ENCODE results near the gene ZMYM2. TPM values are rescaled to one million over a fixed set of nuclear protein-coding genes. Genes with fewer than 3 reads are reported as not detected.

ZMYM2 gene
- total RNA-seq, 1 experiment from 2014 or later, result 35.3 TPM

- no peak for DNase-seq (ENCODE audit: low spot score)
These were observed 85.6 kb downstream of the ZMYM2 start for GRCh38 chr13:20044086-20044485.

GRCh38 chr13:20045950-20046548 lies 87.5 kb downstream of the ZMYM2 start:
- DNase-seq (ENCODE audit: low spot score), result no peak

- DNase-seq (ENCODE audit: low spot score), result no peak
These were observed 91.3 kb downstream of the ZMYM2 start for GRCh38 chr13:20049558-20050473.

- no peak for DNase-seq (ENCODE audit: low spot score)
These were observed 92.8 kb downstream of the ZMYM2 start for GRCh38 chr13:20051366-20051765.

GRCh38 chr13:20053016-20053415 lies 94.5 kb downstream of the ZMYM2 start:
- no peak for DNase-seq (ENCODE audit: low spot score)

- no peak for DNase-seq (ENCODE audit: low spot score)
These were observed 95.4 kb downstream of the ZMYM2 start for GRCh38 chr13:20053891-20054290.

GRCh38 chr13:20054586-20054985 lies 96.1 kb downstream of the ZMYM2 start:
- DNase-seq (ENCODE audit: low spot score), result no peak

GRCh38 chr13:20057214-20057613 lies 98.7 kb downstream of the ZMYM2 start:
- no peak for DNase-seq (ENCODE audit: low spot score)

- peak; percentile 16 for DNase-seq (ENCODE audit: low spot score)
These were observed 99.4 kb downstream of the ZMYM2 start for GRCh38 chr13:20057963-20058362.

- DNase-seq (ENCODE audit: low spot score), result no peak
These were observed 99.9 kb downstream of the ZMYM2 start for GRCh38 chr13:20058476-20058875.

- DNase-seq (ENCODE audit: low spot score), result no peak
These were observed 105.6 kb downstream of the ZMYM2 start for GRCh38 chr13:20064128-20064527.

GRCh38 chr13:20065516-20065915 lies 107.0 kb downstream of the ZMYM2 start:
- no peak for DNase-seq (ENCODE audit: low spot score)

GRCh38 chr13:20069956-20070355 lies 111.4 kb downstream of the ZMYM2 start:
- no peak for DNase-seq (ENCODE audit: low spot score)

GRCh38 chr13:20073775-20074174 lies 115.2 kb downstream of the ZMYM2 start:
- no peak for DNase-seq (ENCODE audit: low spot score)

GRCh38 chr13:20074966-20075365 lies 116.4 kb downstream of the ZMYM2 start:
- DNase-seq (ENCODE audit: low spot score), result no peak

GRCh38 chr13:20077086-20077485 lies 118.6 kb downstream of the ZMYM2 start:
- no peak for DNase-seq (ENCODE audit: low spot score)

GRCh38 chr13:20080377-20081164 lies 122.0 kb downstream of the ZMYM2 start:
- no peak for DNase-seq (ENCODE audit: low spot score)

GRCh38 chr13:20090349-20090748 lies 131.8 kb downstream of the ZMYM2 start:
- peak; percentile 56 for DNase-seq (ENCODE audit: low spot score)

GRCh38 chr13:20093951-20094350 lies 135.4 kb downstream of the ZMYM2 start:
- no peak for DNase-seq (ENCODE audit: low spot score)

- no peak for DNase-seq (ENCODE audit: low spot score)
These were observed 140.8 kb downstream of the ZMYM2 start for GRCh38 chr13:20099319-20099718.

- no peak for DNase-seq (ENCODE audit: low spot score)
These were observed 143.2 kb downstream of the ZMYM2 start for GRCh38 chr13:20101467-20102316.

All from HT-29 (cell line).